Lower lobe of right lung (tissue), 2 donors: ENCODE results near the gene ADGRB3. TPM values are rescaled to one million over a fixed set of nuclear protein-coding genes. Genes with fewer than 3 reads are reported as not detected.

ENCODE experiments used
- ATAC-seq, 2 donors: fragments of 200-7000 bp; cut with Tn5 transposase; one replicate each; pipeline ENCODE4 v1.9.1; 2020 to 2022; ENCODE audit warnings: mild to moderate bottlenecking in 2 of 2, moderate library complexity in 2 of 2
- DNase-seq: peaks from one replicate; pipeline ENCODE4 v3.0.0-alpha.2; 2020
- H3K27ac ChIP-seq: fragments of 200-600 bp; one replicate; pipeline ENCODE4 v1.8.0; 2022
- H3K27me3 ChIP-seq: fragments of 200-600 bp; one replicate; pipeline ENCODE4 v1.8.0; 2022; ENCODE audit warnings: low read depth
- H3K36me3 ChIP-seq: fragments of 200-600 bp; one replicate; pipeline ENCODE4 v1.8.0; 2022; ENCODE audit warnings: mild to moderate bottlenecking
- H3K4me1 ChIP-seq: fragments of 200-600 bp; one replicate; pipeline ENCODE4 v1.8.0; 2022
- H3K4me3 ChIP-seq: fragments of 200-600 bp; one replicate; pipeline ENCODE4 v1.8.0; 2022; ENCODE audit warnings: mild to moderate bottlenecking
- H3K9me3 ChIP-seq: fragments of 200-600 bp; one replicate; pipeline ENCODE4 v1.8.0; 2022
- intact Hi-C: fragments of 100-400 bp; cut with DNase I; formaldehyde crosslinking; loops from one replicate; pipeline ENCODE4 v1.11.0; 2022
- total RNA-seq: library from RNA; stranded (reverse); fragmentation: NEBNext Ultra II Directional; extraction: Animal tissue kit (Norgen Biotek cat#: 25700); gene quantifications from one replicate; pipeline ENCODE4 v1.2.1, GENCODE V29; 2021
- TF ChIP-seq, protein P1 (sequence below): fragments of 200-600 bp; IDR thresholded peaks from one replicate; pipeline ENCODE4 v1.8.0; 2022; ENCODE audit warnings: antibody characterized with exemption, mild to moderate bottlenecking
- donor health status: DM: no; HTN: yes; CAD: no; lungs with severe emphysema.

Gene ADGRB3
- total RNA-seq, 1 donor from 2014 or later: 2.3 TPM

DNA sequence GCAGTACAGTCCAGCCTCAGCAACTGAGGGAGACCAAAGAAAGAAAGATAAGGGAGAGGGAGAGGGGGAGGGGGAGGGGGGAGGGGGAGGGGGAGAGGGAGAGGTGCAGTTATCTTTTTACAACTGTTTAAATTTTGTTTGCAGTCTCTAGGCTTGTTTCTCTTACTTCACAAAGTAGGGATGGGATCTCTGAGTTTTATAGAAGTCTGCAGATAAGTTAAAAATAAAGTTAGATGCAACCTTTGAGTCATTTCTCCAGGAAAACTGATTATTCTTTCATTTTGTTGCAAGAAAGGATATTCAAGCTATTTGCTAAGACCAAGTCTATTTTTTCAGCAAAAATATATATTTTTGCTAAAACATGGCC, 487.3 kb downstream of the ADGRB3 start:
- Histone ChIP-seq H3K27me3 (no peaks in the 10 kb centered on the region), H3K27ac (no peak overlapping the region), H3K9me3 (no peaks in the 10 kb centered on the region), H3K36me3 (no peaks in the 10 kb centered on the region), H3K4me3 (no peak overlapping the region), H3K4me1 (no peaks in the 10 kb centered on the region)
- intact Hi-C loops: no loop called here
- TF ChIP-seq, protein P1, sequence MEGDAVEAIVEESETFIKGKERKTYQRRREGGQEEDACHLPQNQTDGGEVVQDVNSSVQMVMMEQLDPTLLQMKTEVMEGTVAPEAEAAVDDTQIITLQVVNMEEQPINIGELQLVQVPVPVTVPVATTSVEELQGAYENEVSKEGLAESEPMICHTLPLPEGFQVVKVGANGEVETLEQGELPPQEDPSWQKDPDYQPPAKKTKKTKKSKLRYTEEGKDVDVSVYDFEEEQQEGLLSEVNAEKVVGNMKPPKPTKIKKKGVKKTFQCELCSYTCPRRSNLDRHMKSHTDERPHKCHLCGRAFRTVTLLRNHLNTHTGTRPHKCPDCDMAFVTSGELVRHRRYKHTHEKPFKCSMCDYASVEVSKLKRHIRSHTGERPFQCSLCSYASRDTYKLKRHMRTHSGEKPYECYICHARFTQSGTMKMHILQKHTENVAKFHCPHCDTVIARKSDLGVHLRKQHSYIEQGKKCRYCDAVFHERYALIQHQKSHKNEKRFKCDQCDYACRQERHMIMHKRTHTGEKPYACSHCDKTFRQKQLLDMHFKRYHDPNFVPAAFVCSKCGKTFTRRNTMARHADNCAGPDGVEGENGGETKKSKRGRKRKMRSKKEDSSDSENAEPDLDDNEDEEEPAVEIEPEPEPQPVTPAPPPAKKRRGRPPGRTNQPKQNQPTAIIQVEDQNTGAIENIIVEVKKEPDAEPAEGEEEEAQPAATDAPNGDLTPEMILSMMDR: no peak
- no peak for DNase-seq
- ATAC-seq: no peak

DNA sequence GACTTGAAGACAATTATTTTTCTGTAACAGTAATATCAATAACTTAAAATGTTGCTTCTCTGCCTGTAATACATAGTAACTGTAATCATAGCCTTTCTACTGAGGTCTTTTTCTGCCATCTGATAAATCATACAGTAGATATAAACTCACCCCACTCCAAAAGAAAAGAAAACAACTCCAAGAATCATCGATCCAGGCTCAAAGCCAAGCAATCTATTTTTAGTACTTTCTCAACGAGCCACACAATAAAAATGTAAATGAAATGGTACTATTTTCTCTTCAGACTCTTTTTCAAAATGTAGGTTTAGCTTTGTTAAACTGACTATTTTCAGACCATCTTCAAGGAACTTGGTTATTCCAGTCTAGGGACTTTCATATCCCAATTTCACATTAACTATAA, 493.3 kb downstream of the ADGRB3 start:
- Histone ChIP-seq H3K27ac (no peak overlapping the region), H3K27me3 (no peaks in the 10 kb centered on the region), H3K4me1 (no peaks in the 10 kb centered on the region), H3K4me3 (no peak overlapping the region), H3K9me3 (no peaks in the 10 kb centered on the region), H3K36me3 (no peaks in the 10 kb centered on the region)
- DNase-seq (no peak), ATAC-seq (no peak)
- intact Hi-C loops: no loop called here
- TF ChIP-seq, protein P1: no peak

DNA sequence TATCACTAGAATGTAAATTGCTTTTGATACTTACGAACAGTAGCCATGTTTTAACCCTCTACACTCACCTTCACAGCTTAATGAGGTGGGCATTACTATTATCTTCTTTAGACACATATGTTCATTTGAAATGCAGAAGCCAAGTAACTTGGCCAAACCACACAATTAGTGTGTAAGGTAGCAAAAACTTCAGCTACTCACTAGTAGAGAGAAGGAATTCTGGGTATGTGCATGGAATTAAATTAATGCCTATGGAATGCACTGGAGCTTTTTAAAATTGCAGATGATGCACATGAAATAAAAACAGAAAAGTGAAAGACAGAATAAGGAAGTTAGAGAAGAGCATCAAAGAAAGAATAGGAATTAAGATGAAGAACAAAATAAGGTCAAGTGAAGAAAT, 494.0 kb downstream of the ADGRB3 start:
- DNase-seq: no peak
- Histone ChIP-seq H3K36me3 (no peaks in the 10 kb centered on the region), H3K4me1 (no peaks in the 10 kb centered on the region), H3K4me3 (no peak overlapping the region), H3K9me3 (no peaks in the 10 kb centered on the region), H3K27ac (no peak overlapping the region), H3K27me3 (no peaks in the 10 kb centered on the region)
- ATAC-seq: no peak
- TF ChIP-seq, protein P1: no peak
- intact Hi-C loops: no loop called here

DNA sequence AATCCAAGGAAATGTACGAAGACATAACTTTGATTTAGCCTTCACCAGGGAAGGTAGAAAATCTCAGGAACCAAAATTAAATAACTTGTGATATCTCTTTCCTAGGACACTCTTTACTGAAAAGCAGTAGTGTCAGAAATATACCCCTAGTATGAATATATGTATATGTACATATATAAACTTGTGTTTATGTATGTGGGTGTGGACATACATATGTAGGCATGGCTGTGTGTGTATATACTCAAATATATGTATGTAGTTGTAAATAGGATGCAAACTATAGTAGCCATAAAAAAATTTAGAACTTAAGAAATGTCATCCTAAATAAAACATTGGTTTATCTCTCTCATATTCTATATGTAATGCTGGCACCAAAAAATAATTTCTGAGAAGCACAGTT, 500.8 kb downstream of the ADGRB3 start:
- no peak overlapping the region for H3K4me3 ChIP-seq
- intact Hi-C loops: no loop called here
- TF ChIP-seq, protein P1: no peak

DNA sequence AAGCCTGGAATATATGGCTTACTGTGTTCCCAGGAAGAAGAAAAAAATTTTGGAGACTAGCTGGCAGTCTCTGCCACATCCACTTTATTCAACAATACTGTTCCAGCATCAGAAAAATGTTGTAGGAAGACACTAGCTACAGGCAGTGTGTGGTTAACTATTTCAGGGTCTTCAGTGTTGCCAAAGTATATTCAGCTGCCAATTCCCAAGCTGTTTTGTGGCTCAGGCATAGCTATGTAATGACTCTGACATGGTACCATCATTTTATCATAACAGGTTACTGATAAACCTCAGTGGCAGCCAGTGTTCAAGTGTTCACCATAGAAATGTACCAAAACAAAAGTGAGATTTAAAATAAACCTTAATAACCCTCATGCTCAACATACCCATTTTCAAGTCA, 503.1 kb downstream of the ADGRB3 start:
- H3K27me3 ChIP-seq: no peaks in the 10 kb centered on the region
- H3K36me3 ChIP-seq: no peaks in the 10 kb centered on the region
- DNase-seq (no peak), ATAC-seq (no peak)
- TF ChIP-seq, protein P1: no peak
- H3K4me1 ChIP-seq: no peaks in the 10 kb centered on the region
- H3K4me3 ChIP-seq: no peak overlapping the region
- no peak overlapping the region for H3K27ac ChIP-seq
- no peaks in the 10 kb centered on the region for H3K9me3 ChIP-seq
- intact Hi-C loops: no loop called here

More for the DNA sequence above, 500.8 kb downstream of the ADGRB3 start:
- Histone ChIP-seq H3K9me3 (no peaks in the 10 kb centered on the region), H3K27ac (no peak overlapping the region), H3K4me1 (no peaks in the 10 kb centered on the region), H3K27me3 (no peaks in the 10 kb centered on the region), H3K36me3 (no peaks in the 10 kb centered on the region)
- no peak for ATAC-seq
- DNase-seq: no peak
